Measurements from ENCODE around the gene EVX2. TPM values are rescaled to one million over a fixed set of nuclear protein-coding genes. Genes with fewer than 3 reads are reported as not detected.
A peak's percentile ranks its signal among the peaks of the same experiment; 100 is the strongest.

EVX2 gene
- polyA plus RNA-seq, 4 donors = not detected

DNA sequence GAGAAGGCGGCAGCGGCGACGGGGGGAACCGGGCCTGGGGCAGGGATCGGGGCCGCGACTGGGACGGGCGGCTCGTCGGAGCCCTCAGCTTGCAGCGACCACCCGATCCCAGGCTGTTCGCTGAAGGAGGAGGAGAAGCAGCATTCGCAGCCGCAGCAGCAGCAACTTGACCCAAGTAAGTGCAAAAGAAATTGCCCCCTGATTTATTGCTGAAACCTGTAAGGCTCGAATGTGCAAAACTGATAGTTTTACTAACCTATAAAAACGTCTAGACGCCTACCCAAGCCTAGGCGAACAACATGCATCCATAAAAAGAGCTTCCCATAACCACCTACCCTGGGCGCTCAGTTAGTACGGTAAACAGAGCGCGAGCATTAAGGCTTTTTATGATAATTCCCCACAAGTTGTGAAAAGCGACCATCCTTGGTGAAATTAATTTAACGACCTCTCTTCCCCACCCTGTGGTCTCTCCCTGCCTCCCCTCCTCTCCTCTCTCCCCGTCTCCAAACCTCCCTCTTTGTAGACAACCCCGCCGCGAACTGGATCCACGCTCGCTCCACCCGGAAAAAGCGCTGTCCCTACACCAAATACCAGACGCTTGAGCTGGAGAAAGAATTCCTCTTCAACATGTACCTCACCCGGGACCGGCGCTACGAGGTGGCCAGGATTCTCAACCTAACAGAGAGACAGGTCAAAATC, 39.8 kb upstream of the EVX2 start:
- no peak for FAIRE-seq
- WGBS, 3 donors = 7 to 9% (median 7%) methylated on average over 40 of the region's 40 CpGs
- no peak for DNase-seq

DNA sequence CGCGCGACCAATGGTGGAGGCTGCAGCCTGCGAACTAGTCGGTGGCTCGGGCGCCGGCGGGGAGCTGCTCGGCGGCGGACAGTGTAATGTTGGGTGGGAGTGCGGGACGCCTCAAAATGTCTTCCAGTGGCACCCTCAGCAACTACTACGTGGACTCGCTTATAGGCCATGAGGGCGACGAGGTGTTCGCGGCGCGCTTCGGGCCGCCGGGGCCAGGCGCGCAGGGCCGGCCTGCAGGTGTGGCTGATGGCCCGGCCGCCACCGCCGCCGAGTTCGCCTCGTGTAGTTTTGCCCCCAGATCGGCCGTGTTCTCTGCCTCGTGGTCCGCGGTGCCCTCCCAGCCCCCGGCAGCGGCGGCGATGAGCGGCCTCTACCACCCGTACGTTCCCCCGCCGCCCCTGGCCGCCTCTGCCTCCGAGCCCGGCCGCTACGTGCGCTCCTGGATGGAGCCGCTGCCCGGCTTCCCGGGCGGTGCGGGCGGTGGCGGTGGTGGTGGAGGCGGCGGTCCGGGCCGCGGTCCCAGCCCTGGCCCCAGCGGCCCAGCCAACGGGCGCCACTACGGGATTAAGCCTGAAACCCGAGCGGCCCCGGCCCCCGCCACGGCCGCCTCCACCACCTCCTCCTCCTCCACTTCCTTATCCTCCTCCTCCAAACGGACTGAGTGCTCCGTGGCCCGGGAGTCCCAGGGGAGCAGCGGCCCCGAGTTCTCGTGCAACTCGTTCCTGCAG, 39.1 kb upstream of the EVX2 start, which contains the start of gene HOXD9:
HOXD9 (plus strand) TSS at position 37 of the 728 bp plus-strand sequence; CDS start at position 87, 50 bp downstream.
- H3K36me3 ChIP-seq (ENCODE audit: control insufficient read depth in 3 of 3, insufficient read depth in 2 of 3, low read depth in 1 of 3, low read length in 3 of 3) = no peaks in the 10 kb centered on the region
- FAIRE-seq = no peak
- WGBS, 3 donors = 3 to 4% (median 3%) methylated on average over 49 to 84 of the region's 84 CpGs
- no peaks in the 10 kb centered on the region for H3K4me1 ChIP-seq (ENCODE audit: control insufficient read depth in 3 of 3, insufficient read depth in 2 of 3, low read depth in 1 of 3, low read length in 2 of 3)
- peak in 1 of 2 donors; percentile 69 for DNase-seq
- H3K9me3 ChIP-seq (ENCODE audit: control insufficient read depth in 2 of 2, insufficient read depth in 1 of 2, low read depth in 1 of 2, low read length in 1 of 2) = peaks cover 0 to 4% of the 10 kb centered on the region in 2 donors
- peaks cover 13 to 95% (median 58%) of the 10 kb centered on the region in 3 donors for H3K27me3 ChIP-seq (ENCODE audit: control insufficient read depth in 3 of 3, insufficient read depth in 3 of 3, low read length in 3 of 3)
- H3K4me3 ChIP-seq (ENCODE audit: low read depth in 1 of 3, low read length in 3 of 3) = peak within 1 kb of the TSS; percentile 27 to 59 (median 37)
- no peak within 1 kb of the TSS for H3K27ac ChIP-seq (ENCODE audit: low read depth in 1 of 3, low read length in 2 of 3)

More for the DNA sequence above, 39.8 kb upstream of the EVX2 start:
- Histone ChIP-seq H3K27ac (ENCODE audit: low read depth in 1 of 3, low read length in 2 of 3) (no peak overlapping the region), H3K27me3 (ENCODE audit: control insufficient read depth in 3 of 3, insufficient read depth in 3 of 3, low read length in 3 of 3) (peaks cover 14 to 95% (median 62%) of the 10 kb centered on the region in 3 donors), H3K4me3 (ENCODE audit: low read depth in 1 of 3, low read length in 3 of 3) (peak overlapping the region in 2 of 3 donors; percentile 37 to 59), H3K9me3 (ENCODE audit: control insufficient read depth in 2 of 2, insufficient read depth in 1 of 2, low read depth in 1 of 2, low read length in 1 of 2) (peaks cover 0 to 4% of the 10 kb centered on the region in 2 donors), H3K4me1 (ENCODE audit: control insufficient read depth in 3 of 3, insufficient read depth in 2 of 3, low read depth in 1 of 3, low read length in 2 of 3) (no peaks in the 10 kb centered on the region), H3K36me3 (ENCODE audit: control insufficient read depth in 3 of 3, insufficient read depth in 2 of 3, low read depth in 1 of 3, low read length in 3 of 3) (no peaks in the 10 kb centered on the region)

DNA sequence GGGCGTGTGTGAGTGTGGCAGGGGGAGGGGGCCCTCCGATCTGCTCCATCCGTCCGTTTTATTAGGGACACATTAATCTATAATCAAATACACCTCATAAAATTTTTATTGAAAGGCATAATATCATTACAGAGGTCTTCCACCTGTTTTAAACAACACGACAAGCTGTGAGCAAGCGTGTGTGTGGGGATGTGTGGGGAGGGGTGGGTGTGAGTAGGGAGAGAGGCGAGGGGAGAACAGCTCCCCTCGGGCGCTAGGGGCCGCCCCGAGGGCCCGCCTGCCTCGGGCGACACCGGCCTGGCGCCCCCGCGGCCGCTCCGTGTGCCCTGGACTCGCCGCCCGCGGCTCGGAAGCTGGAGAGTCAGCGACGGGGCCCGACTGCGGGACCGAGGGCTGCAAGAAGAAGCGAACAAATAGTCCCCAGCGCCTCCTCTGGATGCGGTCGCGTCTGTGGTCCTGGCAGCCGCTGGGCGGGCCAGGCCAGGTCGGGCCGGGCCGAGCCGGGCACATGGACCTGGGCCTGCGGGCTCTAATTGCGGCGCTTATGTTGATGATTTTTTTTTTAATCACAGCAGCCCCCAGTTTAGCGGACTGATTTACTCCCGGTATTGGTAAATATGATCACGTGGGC, 38.4 kb upstream of the EVX2 start:
- Histone ChIP-seq H3K4me1 (ENCODE audit: control insufficient read depth in 3 of 3, insufficient read depth in 2 of 3, low read depth in 1 of 3, low read length in 2 of 3) (no peaks in the 10 kb centered on the region), H3K4me3 (ENCODE audit: low read depth in 1 of 3, low read length in 3 of 3) (peak overlapping the region; percentile 27 to 59 (median 30)), H3K9me3 (ENCODE audit: control insufficient read depth in 2 of 2, insufficient read depth in 1 of 2, low read depth in 1 of 2, low read length in 1 of 2) (peaks cover 0 to 4% of the 10 kb centered on the region in 2 donors), H3K36me3 (ENCODE audit: control insufficient read depth in 3 of 3, insufficient read depth in 2 of 3, low read depth in 1 of 3, low read length in 3 of 3) (no peaks in the 10 kb centered on the region), H3K27me3 (ENCODE audit: control insufficient read depth in 3 of 3, insufficient read depth in 3 of 3, low read length in 3 of 3) (peaks cover 13 to 95% (median 64%) of the 10 kb centered on the region in 3 donors), H3K27ac (ENCODE audit: low read depth in 1 of 3, low read length in 2 of 3) (no peak overlapping the region)
- DNase-seq (no peak), FAIRE-seq (no peak)
- 2 to 5% (median 5%) methylated on average over 24 to 47 of the region's 47 CpGs for WGBS, 3 donors

DNA sequence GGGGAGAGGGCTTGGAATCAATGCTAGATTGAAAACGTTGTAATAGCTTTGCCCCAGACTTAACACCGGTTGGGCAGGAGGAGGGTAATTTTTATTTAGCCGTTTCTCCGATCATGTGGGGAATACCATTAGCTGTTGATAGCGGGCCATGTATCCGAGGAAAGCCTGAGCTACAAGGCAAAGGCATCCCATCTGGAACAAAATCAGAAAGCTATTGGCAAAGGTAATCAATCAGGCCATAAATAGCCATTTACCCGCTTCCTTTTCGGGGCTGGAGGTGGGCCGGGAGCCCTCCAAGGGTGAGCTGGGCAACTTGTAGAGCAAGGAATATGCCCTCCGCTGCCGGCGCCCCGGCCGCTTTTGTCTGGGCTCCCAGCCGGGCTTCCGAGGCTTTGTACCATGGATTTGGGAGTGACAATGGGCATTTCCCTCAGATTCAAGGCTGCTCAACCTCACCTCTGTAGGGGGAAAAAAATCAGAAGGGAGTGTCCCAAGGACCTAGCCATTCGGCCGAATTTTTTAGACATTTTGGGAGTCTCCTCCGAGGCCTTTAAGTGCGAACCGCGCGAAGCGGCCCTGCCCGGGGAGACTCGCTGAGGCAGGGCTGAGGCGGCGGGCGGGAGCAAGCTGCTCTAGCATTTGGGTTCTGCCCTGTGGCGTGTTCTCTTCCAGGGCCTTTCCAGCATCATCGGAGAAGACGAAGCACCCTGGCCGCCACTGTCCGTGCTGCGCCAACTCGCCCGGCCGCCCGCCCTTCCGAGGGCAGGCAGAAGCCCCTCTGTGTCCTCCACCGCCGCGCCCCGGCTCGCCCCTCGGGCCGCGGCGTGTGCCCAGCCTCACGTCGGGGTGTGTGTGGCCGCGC, 37.7 kb upstream of the EVX2 start:
- no peak overlapping the region for H3K27ac ChIP-seq (ENCODE audit: low read depth in 1 of 3, low read length in 2 of 3)
- FAIRE-seq (no peak), DNase-seq (no peak)
- H3K4me1 ChIP-seq (ENCODE audit: control insufficient read depth in 3 of 3, insufficient read depth in 2 of 3, low read depth in 1 of 3, low read length in 2 of 3) = no peaks in the 10 kb centered on the region
- H3K36me3 ChIP-seq (ENCODE audit: control insufficient read depth in 3 of 3, insufficient read depth in 2 of 3, low read depth in 1 of 3, low read length in 3 of 3) = no peaks in the 10 kb centered on the region
- WGBS, 3 donors = 9 to 19% (median 10%) methylated on average over 40 to 53 of the region's 53 CpGs
- peaks cover 0 to 4% of the 10 kb centered on the region in 2 donors for H3K9me3 ChIP-seq (ENCODE audit: control insufficient read depth in 2 of 2, insufficient read depth in 1 of 2, low read depth in 1 of 2, low read length in 1 of 2)
- H3K4me3 ChIP-seq (ENCODE audit: low read depth in 1 of 3, low read length in 3 of 3) = no peak overlapping the region
- H3K27me3 ChIP-seq (ENCODE audit: control insufficient read depth in 3 of 3, insufficient read depth in 3 of 3, low read length in 3 of 3) = peaks cover 20 to 95% (median 72%) of the 10 kb centered on the region in 3 donors

DNA sequence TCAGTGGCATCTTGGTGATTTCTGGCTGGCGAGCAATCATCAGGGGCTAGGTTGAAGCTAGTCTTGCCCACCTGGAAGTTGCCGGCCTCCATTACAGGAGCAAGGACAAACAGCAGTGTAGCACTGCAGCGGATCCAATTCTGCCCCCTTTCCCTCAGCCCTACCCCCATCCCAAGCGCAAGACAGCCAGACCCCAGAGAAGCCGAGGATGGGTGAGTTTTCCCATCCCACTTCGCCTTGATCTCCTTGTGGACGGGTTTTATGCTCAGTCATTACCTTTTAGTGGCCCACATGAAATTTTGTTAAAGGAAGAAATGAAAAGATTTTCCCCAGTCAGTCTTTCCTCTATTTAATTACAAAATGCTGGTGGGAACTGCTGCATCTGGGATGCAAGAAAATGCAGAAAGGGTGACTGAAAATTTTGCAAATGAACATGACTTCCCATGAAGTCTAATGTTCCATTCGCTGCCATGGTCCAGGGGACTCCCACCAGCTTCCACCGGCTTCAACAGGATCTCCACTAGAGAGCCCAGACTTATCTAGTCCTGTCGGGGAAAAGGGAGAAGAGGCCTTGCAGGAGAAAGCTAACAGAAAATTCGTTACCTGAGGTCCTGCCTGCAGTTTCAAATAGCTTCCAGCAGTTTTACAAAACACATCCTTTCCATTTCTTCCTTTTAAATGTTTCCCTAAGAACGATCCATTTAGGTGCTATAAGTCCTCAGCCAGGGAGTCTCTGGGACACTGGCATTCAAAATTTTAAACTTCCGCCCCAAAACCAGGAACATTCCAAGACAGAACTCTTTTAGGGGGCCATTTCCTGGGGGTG, 36.8 kb upstream of the EVX2 start:
- no peak overlapping the region for H3K27ac ChIP-seq (ENCODE audit: low read depth in 1 of 3, low read length in 2 of 3)
- no peak for DNase-seq

DNA sequence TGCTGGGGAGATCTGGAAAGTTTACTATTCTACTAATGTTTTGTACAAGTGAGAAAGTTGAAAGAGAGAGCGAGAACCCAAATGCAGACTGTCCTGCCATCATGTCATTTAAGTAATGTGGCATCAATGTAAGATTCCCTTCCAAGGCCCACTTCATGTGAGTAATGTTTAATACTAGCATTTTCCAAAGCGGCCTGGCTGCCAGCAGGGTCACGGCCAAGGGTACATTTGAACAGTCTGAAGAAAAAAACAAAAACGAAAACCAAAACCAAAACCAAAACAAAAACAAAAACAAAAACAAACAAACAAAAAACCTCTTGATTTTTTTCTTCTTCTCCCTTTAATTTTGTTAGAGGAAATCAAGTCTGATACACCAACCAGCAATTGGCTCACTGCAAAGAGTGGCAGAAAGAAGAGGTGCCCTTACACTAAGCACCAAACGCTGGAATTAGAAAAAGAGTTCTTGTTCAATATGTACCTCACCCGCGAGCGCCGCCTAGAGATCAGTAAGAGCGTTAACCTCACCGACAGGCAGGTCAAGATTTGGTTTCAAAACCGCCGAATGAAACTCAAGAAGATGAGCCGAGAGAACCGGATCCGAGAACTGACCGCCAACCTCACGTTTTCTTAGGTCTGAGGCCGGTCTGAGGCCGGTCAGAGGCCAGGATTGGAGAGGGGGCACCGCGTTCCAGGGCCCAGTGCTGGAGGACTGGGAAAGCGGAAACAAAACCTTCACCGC, 35.0 kb upstream of the EVX2 start:
- 9 to 13% (median 11%) methylated on average over 24 of the region's 24 CpGs for WGBS, 3 donors
- Histone ChIP-seq H3K4me1 (ENCODE audit: control insufficient read depth in 3 of 3, insufficient read depth in 2 of 3, low read depth in 1 of 3, low read length in 2 of 3) (no peaks in the 10 kb centered on the region), H3K36me3 (ENCODE audit: control insufficient read depth in 3 of 3, insufficient read depth in 2 of 3, low read depth in 1 of 3, low read length in 3 of 3) (no peaks in the 10 kb centered on the region), H3K27me3 (ENCODE audit: control insufficient read depth in 3 of 3, insufficient read depth in 3 of 3, low read length in 3 of 3) (peaks cover 31 to 95% (median 75%) of the 10 kb centered on the region in 3 donors), H3K4me3 (ENCODE audit: low read depth in 1 of 3, low read length in 3 of 3) (no peak overlapping the region), H3K9me3 (ENCODE audit: control insufficient read depth in 2 of 2, insufficient read depth in 1 of 2, low read depth in 1 of 2, low read length in 1 of 2) (peaks cover 0 to 4% of the 10 kb centered on the region in 2 donors), H3K27ac (ENCODE audit: low read depth in 1 of 3, low read length in 2 of 3) (no peak overlapping the region)
- no peak for FAIRE-seq
- no peak for DNase-seq

More for the DNA sequence above, 36.8 kb upstream of the EVX2 start:
- H3K27me3 ChIP-seq (ENCODE audit: control insufficient read depth in 3 of 3, insufficient read depth in 3 of 3, low read length in 3 of 3) = peaks cover 28 to 97% (median 76%) of the 10 kb centered on the region in 3 donors
- no peak overlapping the region for H3K4me3 ChIP-seq (ENCODE audit: low read depth in 1 of 3, low read length in 3 of 3)
- H3K36me3 ChIP-seq (ENCODE audit: control insufficient read depth in 3 of 3, insufficient read depth in 2 of 3, low read depth in 1 of 3, low read length in 3 of 3) = no peaks in the 10 kb centered on the region
- H3K4me1 ChIP-seq (ENCODE audit: control insufficient read depth in 3 of 3, insufficient read depth in 2 of 3, low read depth in 1 of 3, low read length in 2 of 3) = no peaks in the 10 kb centered on the region
- H3K9me3 ChIP-seq (ENCODE audit: control insufficient read depth in 2 of 2, insufficient read depth in 1 of 2, low read depth in 1 of 2, low read length in 1 of 2) = peaks cover 0 to 4% of the 10 kb centered on the region in 2 donors
- FAIRE-seq = no peak
- WGBS, 3 donors = 17 to 20% (median 19%) methylated on average over 13 of the region's 13 CpGs

DNA sequence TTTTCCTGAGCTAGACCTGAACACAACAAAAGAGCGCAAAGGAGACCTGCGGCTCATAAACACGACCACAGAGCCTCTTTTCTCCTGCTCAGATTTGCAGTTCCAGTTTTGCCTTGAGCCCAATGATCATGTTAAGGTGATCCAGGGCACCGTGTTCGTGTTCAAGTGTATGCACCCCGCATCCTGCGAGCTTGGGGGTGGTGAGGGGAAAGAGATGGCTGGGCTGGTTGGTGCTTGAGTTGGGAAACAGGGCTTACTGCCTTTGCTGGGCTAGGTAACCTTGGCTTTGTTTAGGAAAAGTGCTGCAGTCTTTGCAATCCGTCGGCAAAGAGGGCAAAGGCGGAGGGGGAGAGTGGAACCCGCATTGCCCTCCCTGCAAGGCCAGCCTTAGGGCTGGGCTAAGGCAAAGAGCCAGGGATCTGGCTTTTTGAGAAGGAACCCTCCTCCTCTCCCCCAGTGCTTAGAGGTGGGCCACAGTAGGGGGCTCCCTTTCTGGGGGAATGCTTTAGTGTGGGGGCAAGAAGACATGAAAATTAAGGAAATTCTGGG, 34.1 kb upstream of the EVX2 start:
- Histone ChIP-seq H3K27ac (ENCODE audit: low read depth in 1 of 3, low read length in 2 of 3) (no peak overlapping the region), H3K4me1 (ENCODE audit: control insufficient read depth in 3 of 3, insufficient read depth in 2 of 3, low read depth in 1 of 3, low read length in 2 of 3) (no peaks in the 10 kb centered on the region), H3K36me3 (ENCODE audit: control insufficient read depth in 3 of 3, insufficient read depth in 2 of 3, low read depth in 1 of 3, low read length in 3 of 3) (no peaks in the 10 kb centered on the region), H3K9me3 (ENCODE audit: control insufficient read depth in 2 of 2, insufficient read depth in 1 of 2, low read depth in 1 of 2, low read length in 1 of 2) (peaks cover 0 to 4% of the 10 kb centered on the region in 2 donors), H3K4me3 (ENCODE audit: low read depth in 1 of 3, low read length in 3 of 3) (peak overlapping the region in 1 of 3 donors; percentile 11), H3K27me3 (ENCODE audit: control insufficient read depth in 3 of 3, insufficient read depth in 3 of 3, low read length in 3 of 3) (peaks cover 30 to 96% (median 71%) of the 10 kb centered on the region in 3 donors)
- no peak for FAIRE-seq
- 10 to 14% (median 12%) methylated on average over 11 of the region's 11 CpGs for WGBS, 3 donors
- no peak for DNase-seq

All from small intestine (tissue), 7 donors.